Thoracic aorta (tissue), 2 donors: Measurements from ENCODE around the gene AP4B1. TPM values are rescaled to one million over a fixed set of nuclear protein-coding genes. Genes with fewer than 3 reads are reported as not detected.

Source experiments
- ATAC-seq: fragments of 150-250 bp; one replicate; pipeline ENCODE4 v1.8.0; 2017; ENCODE audit warnings: low read depth; ENCODE audit not compliant: insufficient number of reproducible peaks, low FRiP score
- DNase-seq: peaks from one replicate; pipeline ENCODE4 v3.0.0-alpha.2; 2020; ENCODE audit warnings: low spot score
- H3K27ac ChIP-seq, 2 donors: fragments of 200-600 bp; sonication (generic); 1 replicate in 1 of 2; 2 replicates in 1 of 2; pipeline ENCODE4 v1.5.1; 2016; ENCODE audit warnings: mild to moderate bottlenecking in 2 of 2, moderate library complexity in 2 of 2
- H3K27me3 ChIP-seq: fragments of 200-600 bp; sonication (generic); replicated peaks from 2 replicates; pipeline ENCODE4 v1.6.0; 2016; ENCODE audit warnings: mild to moderate bottlenecking; ENCODE audit not compliant: insufficient read depth
- H3K36me3 ChIP-seq: fragments of 200-600 bp; sonication (generic); one replicate; pipeline ENCODE4 v1.5.1; 2016
- H3K4me1 ChIP-seq, 2 donors: fragments of 200-600 bp; sonication (generic); 1 replicate in 1 of 2; 2 replicates in 1 of 2; pipeline versions ENCODE4 v1.5.1 to v1.6.0; 2016; ENCODE audit warnings: low read depth in 2 of 2, mild to moderate bottlenecking in 1 of 2; ENCODE audit not compliant: control insufficient read depth in 1 of 2
- H3K4me3 ChIP-seq: fragments of 200-600 bp; sonication (generic); 2 replicates; pipeline ENCODE4 v1.5.1; 2016; ENCODE audit warnings: mild to moderate bottlenecking
- H3K9me3 ChIP-seq: fragments of 200-600 bp; sonication (generic); 2 replicates; pipeline ENCODE4 v1.5.1; 2016
- CTCF ChIP-seq: fragments of 200-600 bp; sonication (generic); IDR thresholded peaks from one replicate; pipeline ENCODE4 v1.5.1; 2019; ENCODE audit warnings: antibody characterized with exemption
- total RNA-seq, 2 donors: library from RNA; depleted of rRNA; stranded (reverse); fragments of >200 nt; gene quantifications; one replicate each; pipeline versions ENCODE4 v1.1.0 to v1.2.3, GENCODE V29; 2016

The AP4B1 gene
- total RNA-seq, 2 donors from 2014 or later, result 7.0 to 47.2 TPM

- Histone ChIP-seq H3K9me3 (no peaks in the 10 kb centered on the region), H3K27me3 (no peaks in the 10 kb centered on the region), H3K4me3 (no peak overlapping the region), H3K4me1 (peaks cover 0 to 7% of the 10 kb centered on the region in 2 donors), H3K36me3 (no peaks in the 10 kb centered on the region), H3K27ac (no peak overlapping the region)
- TF ChIP-seq CTCF, result no peak
- ATAC-seq, result no peak
- DNase-seq, result no peak
Observed at GRCh38 chr1:113924473-113924872, 19.9 kb upstream of the AP4B1 start.

- no peak for DNase-seq
- peaks cover 0 to 3% of the 10 kb centered on the region in 2 donors for H3K4me1 ChIP-seq
- no peak overlapping the region for H3K4me3 ChIP-seq
- H3K27ac ChIP-seq, result no peak overlapping the region
- no peaks in the 10 kb centered on the region for H3K36me3 ChIP-seq
- no peak for TF ChIP-seq CTCF
- H3K27me3 ChIP-seq, result no peaks in the 10 kb centered on the region
- no peak for ATAC-seq
- H3K9me3 ChIP-seq, result no peaks in the 10 kb centered on the region
Observed at GRCh38 chr1:113922957-113923356, 18.4 kb upstream of the AP4B1 start.

GRCh38 chr1:113918243-113918642 is 13.6 kb upstream of the AP4B1 start:
- Histone ChIP-seq H3K9me3 (no peaks in the 10 kb centered on the region), H3K4me1 (peaks cover 2 to 3% of the 10 kb centered on the region in 2 donors), H3K27me3 (no peaks in the 10 kb centered on the region), H3K4me3 (no peak overlapping the region), H3K36me3 (no peaks in the 10 kb centered on the region), H3K27ac (no peak overlapping the region)
- TF ChIP-seq CTCF, result no peak
- DNase-seq (no peak), ATAC-seq (no peak)

GRCh38 chr1:113917400-113918082 is 12.9 kb upstream of the AP4B1 start:
- ATAC-seq, result no peak
- Histone ChIP-seq H3K27me3 (no peaks in the 10 kb centered on the region), H3K9me3 (no peaks in the 10 kb centered on the region), H3K4me3 (no peak overlapping the region), H3K27ac (no peak overlapping the region), H3K4me1 (peaks cover 9 to 10% of the 10 kb centered on the region in 2 donors), H3K36me3 (no peaks in the 10 kb centered on the region)
- no peak for TF ChIP-seq CTCF
- DNase-seq, result no peak

GRCh38 chr1:113916974-113917373 is 12.4 kb upstream of the AP4B1 start:
- Histone ChIP-seq H3K4me1 (peaks cover 13 to 15% of the 10 kb centered on the region in 2 donors), H3K4me3 (no peak overlapping the region), H3K27ac (no peak overlapping the region), H3K27me3 (no peaks in the 10 kb centered on the region), H3K9me3 (no peaks in the 10 kb centered on the region), H3K36me3 (no peaks in the 10 kb centered on the region)
- no peak for DNase-seq
- TF ChIP-seq CTCF, result no peak
- no peak for ATAC-seq
